Mucosa of descending colon (tissue), 3 donors: ENCODE data around the gene CHEK2. TPM values are rescaled to one million over a fixed set of nuclear protein-coding genes. Genes with fewer than 3 reads are reported as not detected.
"Not testable (repeated sequence)": the region's sequence is repeated elsewhere in the genome, so short reads cannot be mapped to it uniquely, and the experiment has no call there.

ENCODE experiments used
- ATAC-seq: fragments of 200-7000 bp; cut with Tn5 transposase; one replicate; pipeline ENCODE4 v1.9.1; 2020; ENCODE audit warnings: mild to moderate bottlenecking, moderate library complexity
- DNase-seq, 3 donors: peaks; one replicate each; pipeline ENCODE4 v3.0.0-alpha.2; 2020
- H3K36me3 ChIP-seq: fragments of 200-600 bp; one replicate; pipeline ENCODE4 v1.8.0; 2021; ENCODE audit warnings: low read depth, mild to moderate bottlenecking
- H3K4me1 ChIP-seq: fragments of 200-600 bp; one replicate; pipeline ENCODE4 v1.8.0; 2021; ENCODE audit warnings: low read depth, mild to moderate bottlenecking
- H3K4me3 ChIP-seq: fragments of 200-600 bp; one replicate; pipeline ENCODE4 v1.8.0; 2021; ENCODE audit warnings: mild to moderate bottlenecking
- H3K9me3 ChIP-seq: fragments of 200-600 bp; one replicate; pipeline ENCODE4 v1.8.0; 2021; ENCODE audit warnings: mild to moderate bottlenecking
- intact Hi-C, 2 donors: fragments of 100-400 bp; cut with DNase I in 1 of 2; cut with micrococcal nuclease in 1 of 2; formaldehyde crosslinking; loops; one replicate each; pipeline versions ENCODE4 v1.11.0 to v1.11.1; 2022; cut with DNase I, micrococcal nuclease
- total RNA-seq, 3 donors: library from RNA; stranded (reverse); fragmentation: NEBNext Ultra II Directional in 2 of 3; extraction: Animal tissue kit (Norgen Biotek cat#: 25700) in 2 of 3; gene quantifications; one replicate each; pipeline versions ENCODE4 v1.2.1 to v1.2.4, GENCODE V29; 2021 to 2023
- TF ChIP-seq, protein P1 (sequence below): fragments of 200-600 bp; IDR thresholded peaks from one replicate; pipeline ENCODE4 v1.8.0; 2022; ENCODE audit warnings: antibody characterized with exemption, mild to moderate bottlenecking
- donor health status: DM: no; HTN: no; CAD: no; lungs with moderate emphysema.
- donor health status: DM: no; HTN: no; CAD: no.
- donor health status: DM: no; HTN: yes; CAD: no.

The CHEK2 gene
- total RNA-seq, 3 donors from 2014 or later = 15.8 to 21.1 (median 19.5) TPM

DNA sequence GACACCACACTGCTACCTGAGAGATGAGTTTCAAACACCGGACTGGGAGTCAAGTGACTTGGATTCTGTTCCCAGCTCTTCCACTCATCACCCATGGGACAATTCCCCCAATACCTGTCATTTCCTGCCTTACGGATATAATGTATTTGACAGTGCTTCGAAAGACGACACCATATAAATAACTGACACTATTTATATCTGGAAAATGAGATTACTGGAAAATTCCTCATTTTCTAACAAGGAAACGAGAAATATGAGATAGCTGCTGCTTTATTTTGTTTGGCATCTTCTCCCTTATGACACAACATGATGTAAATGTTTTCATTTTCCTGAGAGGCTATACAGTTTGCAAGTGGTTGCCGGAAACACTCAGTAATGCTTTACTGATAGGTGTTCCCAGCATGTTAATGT is 8.9 kb upstream of the CHEK2 start:
- no peaks in the 10 kb centered on the region for H3K4me1 ChIP-seq
- H3K36me3 ChIP-seq = no peaks in the 10 kb centered on the region
- intact Hi-C loops = no loop called here
- DNase-seq (no peak), ATAC-seq (no peak)
- no peaks in the 10 kb centered on the region for H3K9me3 ChIP-seq
- H3K4me3 ChIP-seq = no peak overlapping the region
- TF ChIP-seq, protein P1, sequence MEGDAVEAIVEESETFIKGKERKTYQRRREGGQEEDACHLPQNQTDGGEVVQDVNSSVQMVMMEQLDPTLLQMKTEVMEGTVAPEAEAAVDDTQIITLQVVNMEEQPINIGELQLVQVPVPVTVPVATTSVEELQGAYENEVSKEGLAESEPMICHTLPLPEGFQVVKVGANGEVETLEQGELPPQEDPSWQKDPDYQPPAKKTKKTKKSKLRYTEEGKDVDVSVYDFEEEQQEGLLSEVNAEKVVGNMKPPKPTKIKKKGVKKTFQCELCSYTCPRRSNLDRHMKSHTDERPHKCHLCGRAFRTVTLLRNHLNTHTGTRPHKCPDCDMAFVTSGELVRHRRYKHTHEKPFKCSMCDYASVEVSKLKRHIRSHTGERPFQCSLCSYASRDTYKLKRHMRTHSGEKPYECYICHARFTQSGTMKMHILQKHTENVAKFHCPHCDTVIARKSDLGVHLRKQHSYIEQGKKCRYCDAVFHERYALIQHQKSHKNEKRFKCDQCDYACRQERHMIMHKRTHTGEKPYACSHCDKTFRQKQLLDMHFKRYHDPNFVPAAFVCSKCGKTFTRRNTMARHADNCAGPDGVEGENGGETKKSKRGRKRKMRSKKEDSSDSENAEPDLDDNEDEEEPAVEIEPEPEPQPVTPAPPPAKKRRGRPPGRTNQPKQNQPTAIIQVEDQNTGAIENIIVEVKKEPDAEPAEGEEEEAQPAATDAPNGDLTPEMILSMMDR = no peak

DNA sequence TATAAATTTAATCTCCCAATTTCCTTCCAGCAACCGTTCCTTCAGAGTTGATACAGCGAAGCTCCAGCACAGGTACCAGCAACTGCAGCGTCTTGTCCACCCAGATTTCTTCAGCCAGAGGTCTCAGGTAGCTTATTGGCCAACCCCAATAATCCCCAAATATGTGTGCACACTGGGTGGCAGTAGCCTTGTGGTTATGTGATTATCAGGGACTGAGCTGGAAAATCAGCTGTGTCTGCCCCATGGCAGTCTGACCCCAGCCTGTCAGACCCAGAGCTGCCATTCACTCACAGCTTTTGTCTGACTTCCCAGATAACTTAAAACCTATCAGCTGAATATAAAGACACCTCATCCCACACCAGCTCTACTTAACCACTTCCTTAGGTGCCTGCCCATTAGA is 2.2 kb upstream of the CHEK2 start:
- Histone ChIP-seq H3K9me3 (no peaks in the 10 kb centered on the region), H3K4me1 (peaks cover 11% of the 10 kb centered on the region), H3K4me3 (no peak overlapping the region), H3K36me3 (peaks cover 9% of the 10 kb centered on the region)
- intact Hi-C loops = no loop called here
- DNase-seq (no peak), ATAC-seq (no peak)
- TF ChIP-seq, protein P1 = no peak

DNA sequence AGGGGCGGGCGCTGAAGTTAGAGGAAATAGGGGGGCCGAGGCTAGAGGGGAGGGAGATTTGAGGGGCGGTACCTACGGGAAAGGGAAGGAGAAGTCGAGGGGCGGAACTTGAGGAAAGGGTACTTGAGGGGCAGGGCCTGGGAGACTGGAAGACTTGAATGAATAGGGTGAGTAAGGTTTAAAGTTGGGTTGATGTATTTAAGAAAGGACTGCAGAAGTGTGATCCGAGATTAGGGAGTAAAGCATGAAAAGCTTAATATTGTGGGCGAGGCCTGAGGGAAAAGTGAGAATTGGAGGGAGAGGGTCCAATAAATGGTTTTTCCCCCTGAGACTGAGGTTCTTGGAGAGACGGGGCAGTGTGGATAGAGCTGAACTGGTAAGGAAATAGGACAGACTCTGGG is 942 bp upstream of the CHEK2 start:
- H3K4me3 ChIP-seq = peak overlapping the region; percentile 87
- H3K9me3 ChIP-seq = no peaks in the 10 kb centered on the region
- H3K4me1 ChIP-seq = peaks cover 18% of the 10 kb centered on the region
- intact Hi-C loops = no loop called here
- peaks cover 9% of the 10 kb centered on the region for H3K36me3 ChIP-seq
- TF ChIP-seq, protein P1 = no peak
- DNase-seq (no peak), ATAC-seq (no peak)

DNA sequence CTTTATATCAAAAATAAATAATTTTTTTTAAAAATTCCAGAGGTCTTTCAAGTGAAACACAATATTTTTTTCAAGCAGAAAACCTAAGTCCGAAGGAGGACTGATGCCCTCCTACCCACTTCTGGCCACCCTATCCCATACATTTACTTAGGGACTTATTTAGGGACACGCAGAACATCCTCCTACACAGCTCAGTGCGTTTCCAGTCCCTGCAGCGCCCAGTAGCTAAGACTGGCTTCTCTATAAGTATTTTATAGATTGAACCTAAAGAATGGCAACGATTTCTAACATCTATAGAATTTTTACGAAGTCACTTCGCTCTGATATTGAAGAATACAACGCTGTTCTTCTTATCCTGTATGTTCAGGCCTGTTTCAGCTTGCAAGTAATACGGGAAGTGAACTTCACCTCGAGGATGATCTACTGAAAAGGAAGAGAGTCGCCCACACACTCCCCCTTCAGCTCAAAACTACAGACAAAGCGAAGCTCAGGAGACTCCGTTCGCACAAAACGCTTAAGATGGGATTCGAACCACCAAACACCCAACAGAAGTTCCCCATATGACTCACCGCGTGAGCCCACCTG is 328 bp downstream of the CHEK2 start:
- ATAC-seq (no peak), DNase-seq (peak in 1 of 3 donors; percentile 14)
- H3K36me3 ChIP-seq = peaks cover 9% of the 10 kb centered on the region
- peaks cover 18% of the 10 kb centered on the region for H3K4me1 ChIP-seq
- H3K4me3 ChIP-seq = no peak overlapping the region
- TF ChIP-seq, protein P1 = no peak
- intact Hi-C loops = no loop called here
- no peaks in the 10 kb centered on the region for H3K9me3 ChIP-seq

DNA sequence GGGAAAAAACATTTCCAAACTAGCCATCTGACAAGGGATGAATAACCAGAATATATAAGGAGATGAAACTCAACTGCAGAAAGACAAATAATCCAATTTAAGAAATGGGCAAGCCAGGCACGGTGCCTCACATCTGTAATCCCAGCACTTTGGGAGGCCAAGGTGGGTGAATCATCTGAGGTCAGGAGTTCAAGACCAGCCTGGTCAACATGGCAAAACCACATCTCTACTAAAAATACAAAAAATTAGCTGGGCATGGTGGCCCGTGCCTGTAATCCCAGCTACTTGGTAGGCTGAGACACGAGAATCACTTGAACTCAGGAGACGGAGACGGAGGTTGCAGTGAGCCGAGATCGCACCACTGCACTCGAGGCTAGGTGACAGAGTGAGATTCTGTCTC is 2.7 kb downstream of the CHEK2 start:
- H3K36me3 ChIP-seq, H3K4me3 ChIP-seq, intact Hi-C loops, H3K9me3 ChIP-seq, DNase-seq, ATAC-seq: not testable (repeated sequence)
- H3K4me1 ChIP-seq = peaks cover 18% of the 10 kb centered on the region

DNA sequence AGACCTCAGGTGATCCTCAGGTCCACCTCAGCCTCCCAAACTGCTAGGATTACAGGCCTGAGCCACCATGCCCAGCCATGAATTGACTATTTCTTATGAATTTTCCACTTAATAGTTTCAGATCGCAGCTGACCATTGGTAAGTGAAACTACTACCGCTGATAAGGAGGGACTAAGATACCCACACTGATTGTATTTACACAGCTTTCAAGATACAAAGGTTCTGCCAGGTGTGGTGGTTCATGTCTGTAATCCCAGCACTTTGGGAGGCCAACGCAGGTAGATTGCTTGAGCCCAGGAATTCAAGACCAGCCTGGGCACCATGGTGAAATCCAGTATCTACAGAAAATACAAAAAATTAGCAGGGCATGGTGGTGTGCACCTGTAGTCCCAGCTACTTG is 3.9 kb downstream of the CHEK2 start:
- Histone ChIP-seq H3K36me3 (peaks cover 3% of the 10 kb centered on the region), H3K9me3 (no peaks in the 10 kb centered on the region), H3K4me3 (no peak overlapping the region), H3K4me1 (peaks cover 15% of the 10 kb centered on the region)
- intact Hi-C loops = no loop called here
- ATAC-seq (no peak), DNase-seq (no peak)
- TF ChIP-seq, protein P1 = no peak
